ENCODE measurements around the gene EXOC3L4. TPM values are rescaled to one million over a fixed set of nuclear protein-coding genes. Genes with fewer than 3 reads are reported as not detected.

EXOC3L4 gene
- total and polyA plus RNA-seq, 2 donors (not counting 3 experiments of a cell fraction or from before 2014, with no cell fraction given) = not detected

DNA sequence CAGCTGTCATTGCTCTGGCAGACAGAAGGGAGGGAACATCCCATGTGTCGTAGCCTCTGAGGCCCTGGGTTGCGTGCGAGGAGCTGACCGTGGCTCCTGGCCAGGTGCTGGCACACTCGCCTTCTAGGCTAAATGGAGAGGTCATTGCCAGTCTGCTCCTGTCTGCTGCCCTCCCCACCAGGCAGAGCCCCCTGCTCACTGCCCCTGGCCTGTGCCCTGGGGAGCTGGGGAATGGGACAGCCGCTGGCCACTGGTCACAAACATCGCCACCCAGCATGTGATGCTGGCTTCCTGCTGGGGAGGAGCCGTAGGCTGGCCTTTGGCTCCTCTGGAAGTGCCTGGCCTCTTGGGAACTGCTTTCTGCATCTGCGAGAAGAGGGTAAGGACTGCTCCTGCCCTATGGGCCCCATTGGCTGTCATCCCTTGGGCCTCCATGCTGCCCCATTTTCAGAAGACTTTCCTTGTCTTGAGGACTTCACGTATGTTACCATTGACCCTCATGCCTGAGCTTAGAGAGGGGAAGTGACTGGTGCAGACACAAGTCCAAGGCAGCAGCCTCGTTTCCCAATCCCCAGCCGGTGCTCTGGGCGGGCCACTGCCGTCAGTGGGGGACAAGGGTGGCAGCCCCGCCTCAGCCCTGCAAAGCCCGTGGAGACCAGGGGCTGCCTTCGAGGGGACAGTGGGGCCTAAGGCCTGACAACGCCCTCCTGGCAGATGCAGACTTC lies 26.8 kb downstream of the EXOC3L4 start:
- H3K79me2 ChIP-seq (ENCODE audit: control insufficient read depth, insufficient read depth, low read length) = no peaks in the 10 kb centered on the region
- TF ChIP-seq JUN (IDR thresholded peaks at IDR 0.05; ENCODE audit: borderline replicate concordance, insufficient read depth, insufficient read length, low read depth) (no peak), FOS (IDR thresholded peaks at IDR 0.05; ENCODE audit: borderline replicate concordance, insufficient read depth, low read length) (no peak), MYC (IDR thresholded peaks at IDR 0.05; ENCODE audit: low read depth, low read length) (no peak), GATA2 (IDR thresholded peaks at IDR 0.05; ENCODE audit: insufficient read depth, insufficient read length, low read depth, low read length) (no peak), POLR2AphosphoS5 (IDR thresholded peaks at IDR 0.05; ENCODE audit: insufficient read depth, low read depth, low read length) (no peak), EZH2 (IDR thresholded peaks at IDR 0.05; ENCODE audit: borderline replicate concordance, low read depth, low read length, severe bottlenecking) (no peak), POLR2A (IDR thresholded peaks at IDR 0.05; ENCODE audit: low read depth, low read length) (no peak)
- TF ChIP-seq, protein P1, sequence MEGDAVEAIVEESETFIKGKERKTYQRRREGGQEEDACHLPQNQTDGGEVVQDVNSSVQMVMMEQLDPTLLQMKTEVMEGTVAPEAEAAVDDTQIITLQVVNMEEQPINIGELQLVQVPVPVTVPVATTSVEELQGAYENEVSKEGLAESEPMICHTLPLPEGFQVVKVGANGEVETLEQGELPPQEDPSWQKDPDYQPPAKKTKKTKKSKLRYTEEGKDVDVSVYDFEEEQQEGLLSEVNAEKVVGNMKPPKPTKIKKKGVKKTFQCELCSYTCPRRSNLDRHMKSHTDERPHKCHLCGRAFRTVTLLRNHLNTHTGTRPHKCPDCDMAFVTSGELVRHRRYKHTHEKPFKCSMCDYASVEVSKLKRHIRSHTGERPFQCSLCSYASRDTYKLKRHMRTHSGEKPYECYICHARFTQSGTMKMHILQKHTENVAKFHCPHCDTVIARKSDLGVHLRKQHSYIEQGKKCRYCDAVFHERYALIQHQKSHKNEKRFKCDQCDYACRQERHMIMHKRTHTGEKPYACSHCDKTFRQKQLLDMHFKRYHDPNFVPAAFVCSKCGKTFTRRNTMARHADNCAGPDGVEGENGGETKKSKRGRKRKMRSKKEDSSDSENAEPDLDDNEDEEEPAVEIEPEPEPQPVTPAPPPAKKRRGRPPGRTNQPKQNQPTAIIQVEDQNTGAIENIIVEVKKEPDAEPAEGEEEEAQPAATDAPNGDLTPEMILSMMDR (IDR thresholded peaks at IDR 0.05; ENCODE audit: extremely low read depth in 1 of 2, insufficient read depth in 1 of 2, low read depth in 1 of 2, low read length in 2 of 2) = no peak
- TF ChIP-seq, protein P2, sequence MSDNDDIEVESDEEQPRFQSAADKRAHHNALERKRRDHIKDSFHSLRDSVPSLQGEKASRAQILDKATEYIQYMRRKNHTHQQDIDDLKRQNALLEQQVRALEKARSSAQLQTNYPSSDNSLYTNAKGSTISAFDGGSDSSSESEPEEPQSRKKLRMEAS (IDR thresholded peaks at IDR 0.05; ENCODE audit: insufficient read depth, insufficient read length) = no peak
- H3K9me1 ChIP-seq (replicated peaks; ENCODE audit: control insufficient read depth, extremely low read depth, insufficient read depth, low read length) = no peaks in the 10 kb centered on the region
- BruUV-seq (replicated peaks) = no TSS peak
- H2AFZ ChIP-seq (ENCODE audit: low read depth, low read length) = peak overlapping the region; percentile 8
- CTCF ChIA-PET = interaction anchor here (1.0 to 2.2 kb wide), 3 partner anchors 14 to 16 kb away, joined by 3 to 15 read pairs (median 4); no protein-coding TSS in a partner anchor
- H3K4me1 ChIP-seq (ENCODE audit: control insufficient read depth, extremely low read depth, insufficient read depth, low read length) = peaks cover 29% of the 10 kb centered on the region
- POLR2A ChIA-PET = no interaction called here
- no peak overlapping the region for H3K27ac ChIP-seq (ENCODE audit: insufficient read depth, low read depth, low read length)
- H3K9me3 ChIP-seq (replicated peaks; ENCODE audit: control insufficient read depth, insufficient read depth, low read length) = no peaks in the 10 kb centered on the region
- no peaks in the 10 kb centered on the region for H3K36me3 ChIP-seq (ENCODE audit: control insufficient read depth in 2 of 2, extremely low read depth in 1 of 2, insufficient read depth in 2 of 2, low read length in 2 of 2)
- no peak overlapping the region for H3K4me3 ChIP-seq (replicated peaks in 1 of 3; ENCODE audit: insufficient read depth in 1 of 3, low read depth in 1 of 3, low read length in 3 of 3)
- intact Hi-C loops (cut with micrococcal nuclease) = loop anchor here (10.0 kb wide), 1 partner anchor 264 kb away; the partner anchor contains the start of gene MARK3
- no peak overlapping the region for H3K4me2 ChIP-seq (ENCODE audit: insufficient read depth, low read length)
- dilution Hi-C loops (cut with MboI; ENCODE audit: extremely low pct_ligation_motif_present, low sequenced_read_pairs) = no loop called here
- H3K9ac ChIP-seq (replicated peaks; ENCODE audit: extremely low read depth, insufficient read depth, low read length) = no peak overlapping the region
- H3K27me3 ChIP-seq (ENCODE audit: control insufficient read depth in 2 of 2, insufficient read depth in 2 of 2, low read length in 2 of 2) = no peaks in the 10 kb centered on the region
- peak; percentile 45 for DNase-seq (ENCODE audit: low read depth, low spot score)
- H4K20me1 ChIP-seq (replicated peaks; ENCODE audit: control insufficient read depth, extremely low read depth, insufficient read depth, low read length) = no peaks in the 10 kb centered on the region
- peak; percentile 72 for FAIRE-seq
